ENCODE data around the gene TVP23A.

- TF ChIP-seq POLR2A (IDR thresholded peaks at IDR 0.05) = no peak
- TF ChIP-seq, protein P1, sequence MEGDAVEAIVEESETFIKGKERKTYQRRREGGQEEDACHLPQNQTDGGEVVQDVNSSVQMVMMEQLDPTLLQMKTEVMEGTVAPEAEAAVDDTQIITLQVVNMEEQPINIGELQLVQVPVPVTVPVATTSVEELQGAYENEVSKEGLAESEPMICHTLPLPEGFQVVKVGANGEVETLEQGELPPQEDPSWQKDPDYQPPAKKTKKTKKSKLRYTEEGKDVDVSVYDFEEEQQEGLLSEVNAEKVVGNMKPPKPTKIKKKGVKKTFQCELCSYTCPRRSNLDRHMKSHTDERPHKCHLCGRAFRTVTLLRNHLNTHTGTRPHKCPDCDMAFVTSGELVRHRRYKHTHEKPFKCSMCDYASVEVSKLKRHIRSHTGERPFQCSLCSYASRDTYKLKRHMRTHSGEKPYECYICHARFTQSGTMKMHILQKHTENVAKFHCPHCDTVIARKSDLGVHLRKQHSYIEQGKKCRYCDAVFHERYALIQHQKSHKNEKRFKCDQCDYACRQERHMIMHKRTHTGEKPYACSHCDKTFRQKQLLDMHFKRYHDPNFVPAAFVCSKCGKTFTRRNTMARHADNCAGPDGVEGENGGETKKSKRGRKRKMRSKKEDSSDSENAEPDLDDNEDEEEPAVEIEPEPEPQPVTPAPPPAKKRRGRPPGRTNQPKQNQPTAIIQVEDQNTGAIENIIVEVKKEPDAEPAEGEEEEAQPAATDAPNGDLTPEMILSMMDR (IDR thresholded peaks at IDR 0.05) = no peak
Observed at GRCh38 chr16:10780628-10781027, 38.0 kb downstream of the TVP23A start.
